Bronchial smooth muscle cell (primary cell): Measurements from ENCODE around the gene PGS1. TPM values are rescaled to one million over a fixed set of nuclear protein-coding genes. Genes with fewer than 3 reads are reported as not detected.

Source experiments
- total RNA-seq: library from RNA; depleted of rRNA; stranded (reverse); fragments of >200 nt; gene quantifications from 2 replicates; pipeline ENCODE4 v1.2.1, GENCODE V29; 2014

Gene PGS1, protein sequence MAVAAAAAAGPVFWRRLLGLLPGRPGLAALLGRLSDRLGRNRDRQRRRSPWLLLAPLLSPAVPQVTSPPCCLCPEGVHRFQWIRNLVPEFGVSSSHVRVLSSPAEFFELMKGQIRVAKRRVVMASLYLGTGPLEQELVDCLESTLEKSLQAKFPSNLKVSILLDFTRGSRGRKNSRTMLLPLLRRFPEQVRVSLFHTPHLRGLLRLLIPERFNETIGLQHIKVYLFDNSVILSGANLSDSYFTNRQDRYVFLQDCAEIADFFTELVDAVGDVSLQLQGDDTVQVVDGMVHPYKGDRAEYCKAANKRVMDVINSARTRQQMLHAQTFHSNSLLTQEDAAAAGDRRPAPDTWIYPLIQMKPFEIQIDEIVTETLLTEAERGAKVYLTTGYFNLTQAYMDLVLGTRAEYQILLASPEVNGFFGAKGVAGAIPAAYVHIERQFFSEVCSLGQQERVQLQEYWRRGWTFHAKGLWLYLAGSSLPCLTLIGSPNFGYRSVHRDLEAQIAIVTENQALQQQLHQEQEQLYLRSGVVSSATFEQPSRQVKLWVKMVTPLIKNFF
- total RNA-seq, result 26.0 and 36.1 TPM in 2 replicates

DNA sequence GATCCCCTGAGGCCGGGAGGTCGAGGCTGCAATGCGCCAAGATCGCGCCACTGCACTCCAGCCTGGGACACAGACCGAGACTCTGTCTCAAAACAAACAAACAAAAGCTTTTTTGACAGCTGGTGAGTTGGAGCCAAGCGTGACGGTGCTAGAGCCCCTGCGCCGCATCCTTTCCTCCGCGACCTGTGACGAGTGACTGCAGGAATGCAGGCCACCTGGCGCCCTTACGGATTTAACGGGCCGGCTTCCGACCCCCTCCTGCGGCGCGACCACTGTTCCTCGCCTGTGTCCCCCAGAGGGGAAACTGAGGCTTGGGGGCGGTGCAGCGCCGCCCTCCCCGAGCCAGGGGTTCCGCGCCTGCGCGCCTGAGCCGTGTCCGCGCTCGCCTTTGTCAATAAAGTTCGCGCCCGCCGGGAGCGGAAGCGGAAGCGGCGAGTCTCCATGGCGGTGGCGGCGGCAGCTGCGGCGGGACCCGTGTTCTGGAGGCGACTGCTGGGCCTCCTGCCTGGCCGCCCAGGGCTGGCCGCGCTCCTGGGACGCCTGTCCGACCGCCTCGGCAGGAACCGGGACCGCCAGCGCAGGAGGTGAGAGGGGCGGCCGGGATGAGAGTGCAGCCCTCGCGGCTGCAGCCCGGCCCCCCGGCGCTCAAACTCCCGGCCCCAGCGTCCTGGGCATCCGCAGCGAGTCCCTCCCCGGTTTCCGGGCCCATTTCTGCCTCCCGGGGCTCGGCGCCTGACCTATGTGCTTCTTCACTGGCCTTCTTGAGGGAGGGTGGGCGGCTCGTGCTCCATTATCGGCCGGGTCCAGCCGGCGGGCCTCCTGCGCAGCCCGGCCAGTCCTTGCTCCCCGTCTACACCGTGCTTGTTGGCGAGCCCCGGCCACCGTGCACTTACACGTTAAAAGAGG, at the start of gene PGS1:
PGS1 (plus strand) TSS at position 425 of the 906 bp plus-strand sequence; CDS start at position 442, 17 bp downstream.

DNA sequence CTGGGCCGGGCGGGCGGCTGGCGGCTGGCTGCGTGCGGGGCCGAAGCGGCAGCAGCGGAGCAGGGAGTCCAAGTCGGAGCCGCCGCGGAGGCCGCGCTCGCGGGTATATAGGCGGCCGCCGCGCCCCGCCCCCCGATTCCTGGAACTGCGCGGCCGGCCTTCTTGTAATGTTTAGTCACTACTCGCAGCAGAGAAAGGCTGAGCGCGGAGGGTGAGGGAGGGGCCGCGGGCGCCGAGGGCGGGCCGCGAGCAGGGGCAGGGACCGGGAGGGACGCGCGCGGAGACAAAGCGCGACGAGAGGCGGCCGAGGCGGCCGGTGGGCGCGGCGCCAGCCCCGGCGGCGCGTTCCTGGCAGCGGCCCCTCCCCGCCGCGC, 18.5 kb upstream of the PGS1 start, which contains the start of gene SOCS3:
SOCS3 (minus strand) TSS at position 81 of the 374 bp plus-strand sequence. CDS start 982 bp downstream, outside the sequence.

Other genes with a start within 250 kb of the PGS1 start
- 0.47 and 1.5 TPM in 2 replicates for gene TMC6, start 249.9 kb upstream of the PGS1 start, total RNA-seq
- not detected in 2 replicates for gene TMC8, start 247.9 kb upstream of the PGS1 start, total RNA-seq
- not detected in 2 replicates for gene C17orf99, start 232.3 kb upstream of the PGS1 start, total RNA-seq
- 1.6 and 3.0 TPM in 2 replicates for gene SYNGR2, start 210.1 kb upstream of the PGS1 start, total RNA-seq
- 14.1 and 31.1 TPM in 2 replicates for gene TK1, start 191.6 kb upstream of the PGS1 start, total RNA-seq
- 28.9 and 32.6 TPM in 2 replicates for gene AFMID, start 191.3 kb upstream of the PGS1 start, total RNA-seq
- 6.3 and 15.4 TPM in 2 replicates for gene BIRC5, start 164.4 kb upstream of the PGS1 start, total RNA-seq
- 0.16 TPM in 1 of 2 replicates, not detected in the other for gene TMEM235, start 147.0 kb upstream of the PGS1 start, total RNA-seq
- gene SOCS3, start 18.6 kb upstream of the PGS1 start, total RNA-seq, result 51.7 and 62.7 TPM in 2 replicates
- under 0.01 TPM in 1 of 2 replicates, not detected in the other for gene DNAH17, start 198.7 kb downstream of the PGS1 start, total RNA-seq